Measurements from ENCODE around the gene CHRM4. TPM values are rescaled to one million over a fixed set of nuclear protein-coding genes. Genes with fewer than 3 reads are reported as not detected.

CHRM4 gene
- total RNA-seq, 2 experiments from 2014 or later, result 0.09 TPM; not detected in 1

DNA sequence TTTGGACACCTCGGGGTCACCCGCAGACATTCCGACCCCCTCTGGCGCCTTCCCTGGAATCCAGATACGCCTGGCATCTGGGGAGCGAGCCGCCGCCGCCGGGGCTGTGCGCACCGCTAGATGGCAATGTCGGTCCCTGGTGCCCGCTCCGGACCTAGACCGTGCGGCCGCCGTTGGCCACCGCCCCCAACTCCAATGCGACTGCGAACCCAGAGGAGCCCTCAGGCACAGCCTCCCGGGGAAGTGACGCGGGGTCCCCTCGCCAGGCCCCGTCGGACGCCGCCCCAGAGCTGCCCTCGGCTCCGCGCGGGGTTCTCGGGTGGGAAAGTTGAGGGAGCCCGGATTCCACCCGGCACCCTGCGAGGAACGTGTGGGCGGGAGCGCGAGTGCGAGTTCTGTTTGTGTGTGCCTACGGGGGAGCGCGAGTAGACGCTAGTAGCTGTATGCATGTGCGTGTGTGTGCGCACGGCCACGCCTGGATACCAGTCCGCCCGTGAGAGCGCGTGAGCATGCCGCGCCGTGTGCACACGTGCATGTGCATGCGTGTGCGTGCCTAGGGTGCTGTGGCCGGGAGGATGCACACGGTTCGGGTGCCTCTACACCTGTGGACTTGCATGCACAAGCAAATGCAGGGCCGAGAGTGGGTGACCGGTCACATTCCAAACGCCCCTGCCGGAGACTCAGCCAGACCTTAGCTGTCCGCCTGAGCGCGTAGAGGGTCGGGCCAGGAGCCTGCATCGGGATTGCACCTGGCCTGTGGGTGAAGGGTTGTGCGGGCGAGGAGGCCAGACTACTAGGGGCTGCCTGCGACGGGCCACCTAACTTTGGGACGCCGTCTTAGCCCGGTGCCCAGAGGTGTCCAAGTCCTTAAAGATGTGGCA lies 1.9 kb downstream of the CHRM4 start:
- Histone ChIP-seq H2AFZ (ENCODE audit: low read length) (no peak overlapping the region), H3K27ac (ENCODE audit: low read depth, low read length, poor library complexity, severe bottlenecking) (no peak overlapping the region), H3K9me3 (ENCODE audit: low read length) (no peaks in the 10 kb centered on the region), H4K20me1 (ENCODE audit: insufficient read depth, low read length) (no peaks in the 10 kb centered on the region), H3K9me2 (ENCODE audit: insufficient read depth, low read length) (no peaks in the 10 kb centered on the region), H3K4me1 (ENCODE audit: insufficient read depth, low read length, poor library complexity, severe bottlenecking) (no peaks in the 10 kb centered on the region), H3K4me2 (ENCODE audit: low read length) (peak overlapping the region; percentile 75), H3K36me3 (ENCODE audit: insufficient read depth, low read length) (no peaks in the 10 kb centered on the region), H3K4me3 (ENCODE audit: low read depth, low read length, poor library complexity, severe bottlenecking) (peak overlapping the region; percentile 50), H3K79me2 (ENCODE audit: insufficient read depth, low read depth, low read length) (no peaks in the 10 kb centered on the region)
- POLR2A ChIA-PET, result no interaction called here
- intact Hi-C loops (cut with micrococcal nuclease; ENCODE audit: unreplicated experiment), result loop anchor here (1.0 kb wide), 2 partner anchors 140 to 149 kb away; no protein-coding TSS in a partner anchor
- no TSS peak for BruUV-seq (replicated peaks)
- TF ChIP-seq, protein P1, sequence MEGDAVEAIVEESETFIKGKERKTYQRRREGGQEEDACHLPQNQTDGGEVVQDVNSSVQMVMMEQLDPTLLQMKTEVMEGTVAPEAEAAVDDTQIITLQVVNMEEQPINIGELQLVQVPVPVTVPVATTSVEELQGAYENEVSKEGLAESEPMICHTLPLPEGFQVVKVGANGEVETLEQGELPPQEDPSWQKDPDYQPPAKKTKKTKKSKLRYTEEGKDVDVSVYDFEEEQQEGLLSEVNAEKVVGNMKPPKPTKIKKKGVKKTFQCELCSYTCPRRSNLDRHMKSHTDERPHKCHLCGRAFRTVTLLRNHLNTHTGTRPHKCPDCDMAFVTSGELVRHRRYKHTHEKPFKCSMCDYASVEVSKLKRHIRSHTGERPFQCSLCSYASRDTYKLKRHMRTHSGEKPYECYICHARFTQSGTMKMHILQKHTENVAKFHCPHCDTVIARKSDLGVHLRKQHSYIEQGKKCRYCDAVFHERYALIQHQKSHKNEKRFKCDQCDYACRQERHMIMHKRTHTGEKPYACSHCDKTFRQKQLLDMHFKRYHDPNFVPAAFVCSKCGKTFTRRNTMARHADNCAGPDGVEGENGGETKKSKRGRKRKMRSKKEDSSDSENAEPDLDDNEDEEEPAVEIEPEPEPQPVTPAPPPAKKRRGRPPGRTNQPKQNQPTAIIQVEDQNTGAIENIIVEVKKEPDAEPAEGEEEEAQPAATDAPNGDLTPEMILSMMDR (conservative IDR thresholded peaks at IDR 0.05; ENCODE audit: low read length), result peak; percentile 85
- TF ChIP-seq EZH2phosphoT487 (IDR thresholded peaks at IDR 0.05; ENCODE audit: borderline replicate concordance, low read depth, low read length), result no peak
- CTCF ChIA-PET (ENCODE audit: unreplicated experiment), result no interaction called here
- DNase-seq (ENCODE audit: low spot score), result peak; percentile 64

DNA sequence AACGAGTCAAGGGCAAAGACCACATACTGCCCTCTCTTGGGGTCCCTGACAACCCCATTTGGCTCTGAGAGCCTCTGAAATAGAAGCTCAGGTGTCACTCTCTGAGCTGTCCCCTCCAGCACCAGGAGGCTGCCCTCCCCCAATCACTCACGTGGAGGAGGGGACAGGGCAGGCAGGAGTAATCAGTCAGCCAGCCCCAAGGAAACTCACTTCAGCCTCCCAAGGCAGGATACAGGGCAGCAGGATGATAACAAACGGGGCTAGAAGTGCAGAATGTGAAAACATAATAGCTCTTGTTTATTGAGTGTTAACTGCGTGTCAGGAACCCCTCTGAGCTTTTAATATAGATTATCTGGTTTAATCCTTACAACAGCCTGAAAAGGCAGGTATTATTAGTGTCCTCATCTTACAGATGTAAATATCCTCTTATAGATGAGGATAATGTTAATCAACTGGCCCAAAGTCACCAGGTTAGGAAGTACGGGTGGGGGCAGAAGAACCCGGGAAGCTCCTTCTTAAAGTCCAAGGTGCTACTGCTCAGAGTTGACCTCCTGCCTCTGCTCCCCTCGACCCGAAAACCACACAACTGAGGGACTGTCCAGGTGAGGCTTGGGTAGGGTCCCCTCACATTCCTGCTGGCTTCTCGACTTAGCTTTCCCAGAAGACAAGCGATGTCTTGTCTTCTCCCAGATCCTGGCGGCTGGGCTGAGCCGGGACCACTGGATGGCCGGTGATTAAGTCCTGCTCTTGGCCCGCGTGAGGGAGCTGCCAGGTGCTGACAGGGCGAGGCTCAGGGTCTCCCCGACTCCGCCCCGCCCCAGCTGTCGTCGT lies 2.7 kb downstream of the CHRM4 start:
- ChIA-PET POLR2A (interaction anchor here (1.0 kb wide), 1 partner anchor 28 kb away, joined by 3 read pairs; no protein-coding TSS in a partner anchor), CTCF (ENCODE audit: unreplicated experiment) (interaction anchor here (0.6 kb wide), 1 partner anchor 150 kb away, joined by 3 read pairs; no protein-coding TSS in a partner anchor)
- no peak for TF ChIP-seq EZH2phosphoT487 (IDR thresholded peaks at IDR 0.05; ENCODE audit: borderline replicate concordance, low read depth, low read length)
- TF ChIP-seq, protein P1 (conservative IDR thresholded peaks at IDR 0.05; ENCODE audit: low read length), result no peak
- no peak overlapping the region for H3K4me3 ChIP-seq (ENCODE audit: low read depth, low read length, poor library complexity, severe bottlenecking)
- no peak for DNase-seq (ENCODE audit: low spot score)
- no peak overlapping the region for H3K27ac ChIP-seq (ENCODE audit: low read depth, low read length, poor library complexity, severe bottlenecking)
- H3K4me2 ChIP-seq (ENCODE audit: low read length), result peak overlapping the region; percentile 75; the same call in 1 of the 2 replicates
- intact Hi-C loops (cut with micrococcal nuclease; ENCODE audit: unreplicated experiment), result loop anchor here (1.0 kb wide), 2 partner anchors 140 to 149 kb away; no protein-coding TSS in a partner anchor
- no peaks in the 10 kb centered on the region for H3K79me2 ChIP-seq (ENCODE audit: insufficient read depth, low read depth, low read length)
- no peaks in the 10 kb centered on the region for H3K4me1 ChIP-seq (ENCODE audit: insufficient read depth, low read length, poor library complexity, severe bottlenecking)
- BruUV-seq (replicated peaks), result no TSS peak
- no peaks in the 10 kb centered on the region for H3K9me3 ChIP-seq (ENCODE audit: low read length)
- no peaks in the 10 kb centered on the region for H3K36me3 ChIP-seq (ENCODE audit: insufficient read depth, low read length)
- H3K9me2 ChIP-seq (ENCODE audit: insufficient read depth, low read length), result no peaks in the 10 kb centered on the region
- H2AFZ ChIP-seq (ENCODE audit: low read length), result no peak overlapping the region
- H4K20me1 ChIP-seq (ENCODE audit: insufficient read depth, low read length), result no peaks in the 10 kb centered on the region
